Heart left ventricle (tissue), 16 donors: ENCODE data around the gene CASKIN1. TPM values are rescaled to one million over a fixed set of nuclear protein-coding genes. Genes with fewer than 3 reads are reported as not detected.
"Not testable (repeated sequence)": the region's sequence is repeated elsewhere in the genome, so short reads cannot be mapped to it uniquely, and the experiment has no call there.

Experiments
- ATAC-seq, 4 donors: fragments of 200-7000 bp; cut with Tn5 transposase; one replicate each; pipeline ENCODE4 v1.9.1; 2020 to 2022; ENCODE audit warnings: moderate library complexity in 4 of 4, mild to moderate bottlenecking in 3 of 4, moderate number of reproducible peaks in 1 of 4
- DNase-seq, 5 donors: peaks; one replicate each; pipeline ENCODE4 v3.0.0-alpha.2; 2020
- H3K27ac ChIP-seq, 12 donors: fragments of 200-600 bp; sonication (generic) in 4 of 12; one replicate each; pipeline versions ENCODE4 v1.5.0 to v1.8.0; 2016 to 2022; ENCODE audit warnings: mild to moderate bottlenecking in 2 of 12
- H3K27me3 ChIP-seq, 9 donors: fragments of 200-600 bp; sonication (generic) in 2 of 9; one replicate each; pipeline versions ENCODE4 v1.5.1 to v1.8.0; 2016 to 2022; ENCODE audit warnings: mild to moderate bottlenecking in 3 of 9
- H3K36me3 ChIP-seq, 9 donors: fragments of 200-600 bp; sonication (generic) in 2 of 9; one replicate each; pipeline versions ENCODE4 v1.5.0 to v1.8.0; 2018 to 2022; ENCODE audit warnings: mild to moderate bottlenecking in 2 of 9
- H3K4me1 ChIP-seq, 12 donors: fragments of 200-600 bp; sonication (generic) in 4 of 12; one replicate each; pipeline versions ENCODE4 v1.5.0 to v1.8.0; 2016 to 2022; ENCODE audit warnings: mild to moderate bottlenecking in 3 of 12
- H3K4me3 ChIP-seq, 12 donors: fragments of 200-600 bp; sonication (generic) in 4 of 12; one replicate each; pipeline versions ENCODE4 v1.5.0 to v1.8.0; 2017 to 2022; ENCODE audit warnings: mild to moderate bottlenecking in 9 of 12, moderate library complexity in 4 of 12
- H3K9me3 ChIP-seq, 12 donors: fragments of 200-600 bp; sonication (generic) in 4 of 12; one replicate each; pipeline versions ENCODE4 v1.5.0 to v1.8.0; 2016 to 2022; ENCODE audit warnings: mild to moderate bottlenecking in 1 of 12
- POLR2A ChIP-seq, 2 donors: fragments of 450-650 bp; IDR thresholded peaks; one replicate each; pipeline ENCODE4 v1.6.1; 2017; ENCODE audit warnings: antibody characterized with exemption in 2 of 2, mild to moderate bottlenecking in 2 of 2, moderate library complexity in 2 of 2
- WGBS, 4 donors: extraction: QIAGEN DNeasy Blood & Tissue Kit in 2 of 4; methylation state at CpG; one replicate each; pipeline versions ENCODE4 v1.1.5 to v1.1.7; 2013 to 2018; 5-methylcytosine and 5-hydroxymethylcytosine counted together
- intact Hi-C, 10 donors: fragments of 100-400 bp; cut with DNase I; formaldehyde crosslinking; loops; one replicate each; pipeline versions ENCODE4 v1.11.1 to v1.14.2; 2022
- polyA plus RNA-seq, 2 donors: library from polyadenylated mRNA; stranded (reverse); fragments of 200-250 nt; gene quantifications; one replicate each; pipeline ENCODE4 v1.2.3, GENCODE V29; 2013
- total RNA-seq, 9 donors: library from RNA; depleted of rRNA in 2 of 9; stranded (reverse); fragments of >200 nt in 2 of 9; fragmentation: NEBNext Ultra II Directional in 3 of 9; extraction: Animal tissue kit (Norgen Biotek cat#: 25700) in 3 of 9; gene quantifications; one replicate each; pipeline versions ENCODE4 v1.1.0 to v1.2.4, GENCODE V29; 2016 to 2023
- TF ChIP-seq, protein P1 (sequence below), 12 donors: fragments of 200-600 bp; sonication (generic) in 4 of 12; IDR thresholded peaks; one replicate each; pipeline versions ENCODE4 v1.5.0 to v1.8.0; 2018 to 2022; ENCODE audit warnings: antibody characterized with exemption in 12 of 12, mild to moderate bottlenecking in 5 of 12
- donor health status: ischemic (EF 13 %, LVEDD 7.1; RV severe dilation, severe dysfunction).
- donor health status: healthy with polysubstance abuse.
- donor health status: DM: no; HTN: yes; CAD: no.
- donor health status: DM: no; HTN: no; CAD: no.
- donor health status: ischemic (EF 25% LVEDD 6.9; RV normal size, moderate dysfunction).
- donor health status: ischemic (EF 25% LVEDD 5.7; RV mildly dilated, moderate dysfunction).
- donor health status: healthy.
- donor health status: DM: yes; HTN: yes; CAD: no.
- donor health status: ischemic (EF 35%, LVEDD 5.7; RV mildly dilated, moderate dysfunction).
- donor health status: nonischemic (EF 11% LVEDD 7.7; RV severe dilation, severe dysfunction).
- donor health status: DM: yes; HTN: yes; CAD: no.
- donor health status: PGD.
- donor health status: ischemic (EF 29% LVEDD 5.4; RV normal size, mild dysfunction).
- donor health status: nonischemic (EF 23%, LVEDD 6.1; RV moderate dilation, normal function).

CASKIN1 gene
- total and polyA plus RNA-seq, 11 donors = 0.37 to 7.0 (median 2.1) TPM

DNA sequence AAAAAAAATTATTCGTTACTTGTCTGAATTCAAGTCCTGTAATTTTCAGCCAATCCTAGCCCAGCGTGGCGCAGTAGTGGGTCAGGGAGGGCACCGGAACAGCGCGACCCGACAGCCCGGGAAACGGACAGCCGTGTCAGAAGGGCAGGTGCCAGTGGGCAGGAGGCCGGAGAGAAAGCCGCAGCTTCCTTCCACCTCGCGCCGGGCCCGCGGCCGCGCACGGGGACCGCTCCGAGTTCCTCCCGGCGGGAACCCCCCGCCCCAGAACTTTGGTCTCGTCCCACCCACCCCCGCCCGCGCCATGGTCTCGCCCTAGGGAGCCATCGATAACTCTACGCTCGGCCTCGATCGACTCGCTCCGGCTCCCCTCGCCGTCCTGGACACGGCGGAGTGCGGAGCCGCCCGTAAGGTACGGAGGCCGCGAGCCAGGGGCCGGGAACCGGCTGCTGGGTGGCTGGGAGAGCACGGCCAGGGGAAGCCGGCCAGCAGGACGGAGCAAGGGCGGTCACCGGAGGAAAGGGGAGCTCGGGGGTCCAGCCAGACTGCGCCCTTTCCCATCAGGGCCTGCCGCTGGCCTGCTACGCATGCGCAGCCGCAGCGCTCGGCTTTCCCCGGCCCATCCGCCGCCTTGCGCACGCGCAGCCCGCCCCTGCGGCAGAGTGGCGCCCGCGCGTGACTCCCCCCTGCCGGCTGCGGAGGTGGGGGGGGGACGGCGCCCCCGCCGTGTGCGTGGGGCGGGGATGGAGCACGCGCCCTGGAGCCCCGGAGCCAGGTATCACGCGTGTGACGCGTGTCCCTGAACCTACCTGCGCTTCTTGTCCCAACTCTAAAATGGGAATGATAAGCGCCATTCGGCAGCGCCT lies 8.9 kb upstream of the CASKIN1 start, which contains the start of gene MLST8:
TSS of gene MLST8 (plus strand) at position 351 of the 863 bp plus-strand sequence. CDS start 632 bp downstream, outside the sequence.
- TF ChIP-seq POLR2A (IDR thresholded peaks at IDR 0.05) = peak; percentile 49 to 73
- TF ChIP-seq, protein P1, sequence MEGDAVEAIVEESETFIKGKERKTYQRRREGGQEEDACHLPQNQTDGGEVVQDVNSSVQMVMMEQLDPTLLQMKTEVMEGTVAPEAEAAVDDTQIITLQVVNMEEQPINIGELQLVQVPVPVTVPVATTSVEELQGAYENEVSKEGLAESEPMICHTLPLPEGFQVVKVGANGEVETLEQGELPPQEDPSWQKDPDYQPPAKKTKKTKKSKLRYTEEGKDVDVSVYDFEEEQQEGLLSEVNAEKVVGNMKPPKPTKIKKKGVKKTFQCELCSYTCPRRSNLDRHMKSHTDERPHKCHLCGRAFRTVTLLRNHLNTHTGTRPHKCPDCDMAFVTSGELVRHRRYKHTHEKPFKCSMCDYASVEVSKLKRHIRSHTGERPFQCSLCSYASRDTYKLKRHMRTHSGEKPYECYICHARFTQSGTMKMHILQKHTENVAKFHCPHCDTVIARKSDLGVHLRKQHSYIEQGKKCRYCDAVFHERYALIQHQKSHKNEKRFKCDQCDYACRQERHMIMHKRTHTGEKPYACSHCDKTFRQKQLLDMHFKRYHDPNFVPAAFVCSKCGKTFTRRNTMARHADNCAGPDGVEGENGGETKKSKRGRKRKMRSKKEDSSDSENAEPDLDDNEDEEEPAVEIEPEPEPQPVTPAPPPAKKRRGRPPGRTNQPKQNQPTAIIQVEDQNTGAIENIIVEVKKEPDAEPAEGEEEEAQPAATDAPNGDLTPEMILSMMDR (IDR thresholded peaks at IDR 0.05) = peak in 6 of 12 donors; percentile 13 to 43 (median 28)
- ATAC-seq (peak; percentile 53 to 84 (median 82)), DNase-seq (peak; percentile 85 to 96 (median 89))
- 0 to 1% (median 1%) methylated on average over 58 to 93 of the region's 93 CpGs for WGBS, 4 donors
- H3K4me1 ChIP-seq = peaks cover 3 to 27% (median 15%) of the 10 kb centered on the region in 12 donors
- peaks cover 0 to 37% (median 32%) of the 10 kb centered on the region in 9 donors for H3K36me3 ChIP-seq
- H3K27me3 ChIP-seq = no peaks in the 10 kb centered on the region
- peak within 1 kb of the TSS; percentile 95 to 100 (median 99) for H3K27ac ChIP-seq
- peak within 1 kb of the TSS; percentile 66 to 96 (median 80) for H3K4me3 ChIP-seq
- H3K9me3 ChIP-seq = no peaks in the 10 kb centered on the region
- intact Hi-C loops = loop anchor here in 2 of 10 donors (2.0 to 5.0 kb wide), 3 partner anchors 47 to 51 kb away; partner anchors contain the start of genes TRAF7 (in 2 of the 2) and ECI1 (in 1 of the 2)

DNA sequence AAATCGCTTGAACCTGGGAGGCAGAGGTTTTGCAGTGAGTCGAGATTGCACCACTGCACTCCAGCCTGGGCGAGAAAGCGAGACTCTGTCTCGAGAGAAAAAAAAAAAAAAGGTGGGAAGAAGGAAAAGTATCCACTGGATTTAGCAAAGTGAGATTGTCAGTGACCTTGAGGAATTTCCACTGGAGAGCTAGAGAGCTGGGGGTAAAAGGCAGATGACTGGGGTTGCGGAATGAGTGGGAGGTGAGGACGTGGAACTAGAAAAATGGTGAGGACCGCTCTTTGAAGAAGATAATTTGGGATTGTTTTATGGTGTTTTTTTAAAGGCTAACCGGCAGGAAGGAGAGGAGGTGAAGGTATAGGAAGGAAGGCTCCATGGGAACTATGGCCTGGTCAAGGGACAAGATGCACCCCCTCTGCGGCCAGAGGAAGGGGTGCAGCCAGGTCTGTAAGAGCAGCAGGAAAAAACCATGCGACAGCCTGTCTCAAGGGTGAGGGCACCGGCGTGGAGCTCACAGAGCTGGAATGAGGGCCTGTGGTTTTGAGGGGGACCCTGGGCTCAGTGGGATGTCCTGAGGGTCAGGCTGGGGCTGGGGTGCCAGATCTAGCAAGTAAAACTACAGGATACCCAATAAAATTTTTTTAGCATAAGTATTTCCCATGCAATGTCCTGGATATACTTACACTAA lies 8.2 kb upstream of the CASKIN1 start:
- intact Hi-C loops = loop anchor here in 5 of 10 donors (2.0 to 5.0 kb wide), 4 partner anchors 42 to 50 kb away; partner anchors contain the start of genes TRAF7 (in 4 of the 5) and ECI1 (in 1 of the 5)
- no peak for ATAC-seq
- 79 to 85% (median 80%) methylated on average over 13 of the region's 13 CpGs for WGBS, 4 donors

DNA sequence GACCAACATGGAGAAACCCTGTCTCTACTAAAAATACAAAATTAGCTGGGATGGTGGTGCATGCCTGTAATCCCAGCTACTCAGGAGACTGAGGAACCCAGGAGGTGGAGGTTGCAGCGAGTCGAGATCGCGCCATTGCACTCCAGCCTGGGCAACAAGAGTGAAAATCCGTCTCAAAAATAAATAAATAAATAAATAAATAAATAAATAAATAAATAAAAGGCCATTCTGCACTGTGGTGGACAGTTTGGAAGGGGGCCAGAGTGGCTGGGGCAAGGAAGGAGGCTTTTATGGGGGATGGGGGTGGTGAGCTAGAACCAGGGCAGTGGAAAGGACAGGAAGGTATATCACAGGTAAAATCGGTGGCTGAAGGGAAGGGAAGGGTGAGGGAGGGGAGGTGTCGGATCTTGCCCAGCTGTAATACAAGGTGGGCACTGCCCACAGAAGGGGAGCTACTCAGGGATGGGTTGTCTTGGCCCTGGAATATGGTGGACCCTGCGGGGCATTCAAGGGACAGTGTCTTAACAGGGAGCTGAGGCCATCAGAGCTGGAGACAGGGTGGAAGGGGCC lies 6.8 kb upstream of the CASKIN1 start:
- not testable (repeated sequence) for H3K9me3 ChIP-seq, H3K4me3 ChIP-seq, H3K27ac ChIP-seq, ATAC-seq, DNase-seq, H3K27me3 ChIP-seq
- 92 to 94% (median 93%) methylated on average over 8 of the region's 8 CpGs for WGBS, 4 donors
- peaks cover 0 to 17% (median 12%) of the 10 kb centered on the region in 9 donors for H3K36me3 ChIP-seq
- intact Hi-C loops = loop anchor here in 3 of 10 donors (5.0 kb wide), 2 partner anchors 41 to 46 kb away; partner anchors contain the start of gene TRAF7 (in 2 of the 3)
- H3K4me1 ChIP-seq = peaks cover 3 to 22% (median 15%) of the 10 kb centered on the region in 12 donors

More for the DNA sequence above, 8.2 kb upstream of the CASKIN1 start:
- Histone ChIP-seq H3K4me1 (peaks cover 3 to 26% (median 15%) of the 10 kb centered on the region in 12 donors), H3K36me3 (peaks cover 0 to 31% (median 26%) of the 10 kb centered on the region in 9 donors), H3K27me3 (no peaks in the 10 kb centered on the region), H3K4me3 (peak overlapping the region; percentile 66 to 96 (median 80)), H3K9me3 (no peaks in the 10 kb centered on the region), H3K27ac (peak overlapping the region; percentile 95 to 100 (median 99))
- TF ChIP-seq POLR2A (IDR thresholded peaks at IDR 0.05) = no peak
- TF ChIP-seq, protein P1 (IDR thresholded peaks at IDR 0.05) = no peak
- no peak for DNase-seq

DNA sequence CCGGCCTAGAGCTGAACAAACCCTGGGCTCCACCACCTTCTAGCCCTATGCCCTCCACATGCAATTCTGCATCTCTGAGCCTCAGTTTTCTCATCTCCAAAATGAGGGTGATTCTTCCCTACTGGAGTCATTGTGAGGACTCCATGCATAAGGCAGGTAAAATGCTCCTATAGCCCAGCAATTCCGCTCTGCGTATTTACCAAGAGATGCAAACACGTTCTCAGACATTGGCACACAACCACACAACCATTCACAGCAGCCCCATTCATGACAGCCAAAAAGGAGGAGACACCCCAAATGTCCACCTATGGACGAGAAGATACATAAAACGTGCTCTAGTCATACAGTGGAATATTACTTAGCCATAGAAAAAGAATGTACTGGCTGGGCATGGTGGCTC lies 3.9 kb upstream of the CASKIN1 start:
- Histone ChIP-seq H3K9me3 (no peaks in the 10 kb centered on the region), H3K27me3 (peaks cover 4 to 30% (median 16%) of the 10 kb centered on the region in 9 donors), H3K4me1 (peaks cover 0 to 20% (median 11%) of the 10 kb centered on the region in 12 donors), H3K27ac (no peak overlapping the region), H3K36me3 (no peaks in the 10 kb centered on the region), H3K4me3 (no peak overlapping the region)
- DNase-seq (no peak), ATAC-seq (no peak)
- WGBS, 4 donors = 87 to 91% (median 87%) methylated on average over 6 of the region's 6 CpGs
- TF ChIP-seq POLR2A (IDR thresholded peaks at IDR 0.05) = no peak
- TF ChIP-seq, protein P1 (IDR thresholded peaks at IDR 0.05) = no peak
- intact Hi-C loops = loop anchor here in 3 of 10 donors (5.0 kb wide), 2 partner anchors 38 to 43 kb away; partner anchors contain the start of gene TRAF7 (in 2 of the 3)
